ENCODE measurements around the gene C1QL1.
A peak's percentile ranks its signal among the peaks of the same experiment; 100 is the strongest.
"Not testable (repeated sequence)": the region's sequence is repeated elsewhere in the genome, so short reads cannot be mapped to it uniquely, and the experiment has no call there.

C1QL1 gene

GRCh38 chr17:44959821-44960531 is 8.1 kb downstream of the C1QL1 start:
- no peak for DNase-seq

- no peak for DNase-seq
These were observed 10.8 kb downstream of the C1QL1 start for GRCh38 chr17:44956998-44957981.

GRCh38 chr17:44955674-44956425 is 12.3 kb downstream of the C1QL1 start:
- no peak for DNase-seq

- no peak for DNase-seq
These were observed 15.1 kb downstream of the C1QL1 start for GRCh38 chr17:44952946-44953475.

- no peak for DNase-seq
These were observed 19.7 kb downstream of the C1QL1 start for GRCh38 chr17:44948315-44948795.

- DNase-seq = peak; percentile 94
These were observed 20.4 kb downstream of the C1QL1 start, which contains the start of gene KIF18B for GRCh38 chr17:44947461-44948314. Gene KIF18B (minus strand): TSS chr17:44947773. CDS start chr17:44936344, 11,429 bp downstream.

- DNase-seq = not testable (repeated sequence)
These were observed 22.5 kb downstream of the C1QL1 start for GRCh38 chr17:44945652-44946051.

- DNase-seq = no peak
These were observed 25.6 kb downstream of the C1QL1 start for GRCh38 chr17:44942456-44942855.

- no peak for DNase-seq
These were observed 26.3 kb downstream of the C1QL1 start for GRCh38 chr17:44941712-44942331.

GRCh38 chr17:44940768-44941167 is 27.3 kb downstream of the C1QL1 start:
- DNase-seq = no peak

- DNase-seq = no peak
These were observed 27.8 kb downstream of the C1QL1 start for GRCh38 chr17:44940317-44940716.

GRCh38 chr17:44935116-44935515 is 33.0 kb downstream of the C1QL1 start:
- no peak for DNase-seq

GRCh38 chr17:44934745-44935105 is 33.4 kb downstream of the C1QL1 start:
- DNase-seq = no peak

GRCh38 chr17:44933824-44934744 is 34.0 kb downstream of the C1QL1 start:
- no peak for DNase-seq

GRCh38 chr17:44932787-44933097 is 35.4 kb downstream of the C1QL1 start:
- DNase-seq = no peak

- no peak for DNase-seq
These were observed 35.9 kb downstream of the C1QL1 start for GRCh38 chr17:44932096-44932786.

- DNase-seq = no peak
These were observed 36.7 kb downstream of the C1QL1 start for GRCh38 chr17:44931376-44931775.

- DNase-seq = no peak
These were observed 37.4 kb downstream of the C1QL1 start for GRCh38 chr17:44930667-44931066.

GRCh38 chr17:44928950-44929720 is 39.0 kb downstream of the C1QL1 start:
- DNase-seq = no peak
